MG63 (cell line): Measurements from ENCODE around the gene PLEKHH2. TPM values are rescaled to one million over a fixed set of nuclear protein-coding genes. Genes with fewer than 3 reads are reported as not detected.
A peak's percentile ranks its signal among the peaks of the same experiment; 100 is the strongest.

Source experiments
- DNase-seq: peaks from one replicate; pipeline ENCODE4 v3.0.0-alpha.2; 2020
- H3K27me3 ChIP-seq: fragments of 250-450 bp; sonication (Bioruptor Pico); 2 replicates; pipeline ENCODE4 v1.5.1; 2020; ENCODE audit warnings: mild to moderate bottlenecking, moderate library complexity
- H3K36me3 ChIP-seq: fragments of 250-450 bp; sonication (Bioruptor Pico); 2 replicates; pipeline ENCODE4 v1.5.1; 2020; ENCODE audit warnings: mild to moderate bottlenecking, moderate library complexity
- H3K4me3 ChIP-seq: fragments of 250-450 bp; sonication (Bioruptor Pico); 2 replicates; pipeline ENCODE4 v1.5.1; 2020; ENCODE audit warnings: mild to moderate bottlenecking, moderate library complexity
- H3K9me3 ChIP-seq: fragments of 250-450 bp; sonication (Bioruptor Pico); 2 replicates; pipeline ENCODE4 v1.5.1; 2020; ENCODE audit warnings: mild to moderate bottlenecking, moderate library complexity
- total RNA-seq: library from RNA; depleted of rRNA; stranded (reverse); fragments of >200 nt; shearing (Covaris generic); gene quantifications from 2 replicates; pipeline ENCODE4 v1.2.3, GENCODE V29; 2014; ENCODE audit warnings: low replicate concordance

The PLEKHH2 gene
- total RNA-seq, 1 experiment from 2014 or later = 1.2 TPM

GRCh38 chr2:43764086-43764705 is 127.1 kb downstream of the PLEKHH2 start:
- no peak for DNase-seq
- Histone ChIP-seq H3K4me3 (no peak overlapping the region), H3K27me3 (no peaks in the 10 kb centered on the region), H3K36me3 (no peaks in the 10 kb centered on the region), H3K9me3 (no peaks in the 10 kb centered on the region; the same call in 1 of the 2 replicates)

- no peaks in the 10 kb centered on the region; the same call in 1 of the 2 replicates for H3K9me3 ChIP-seq
- H3K27me3 ChIP-seq = no peaks in the 10 kb centered on the region
- H3K36me3 ChIP-seq = no peaks in the 10 kb centered on the region
- no peak for DNase-seq
- H3K4me3 ChIP-seq = no peak overlapping the region
These were observed 128.9 kb downstream of the PLEKHH2 start for GRCh38 chr2:43766006-43766405.

- Histone ChIP-seq H3K27me3 (no peaks in the 10 kb centered on the region), H3K36me3 (no peaks in the 10 kb centered on the region; the same call in 1 of the 2 replicates), H3K9me3 (no peaks in the 10 kb centered on the region), H3K4me3 (peak within 1 kb of the TSS; percentile 92)
- DNase-seq = peak; percentile 93
These were observed 137.0 kb downstream of the PLEKHH2 start, which contains the start of gene DYNC2LI1 for GRCh38 chr2:43773876-43774613. TSS of gene DYNC2LI1 (plus strand) at chr2:43774039. CDS start at chr2:43774139, 100 bp downstream.

- H3K9me3 ChIP-seq = no peaks in the 10 kb centered on the region
- no peaks in the 10 kb centered on the region; the same call in 1 of the 2 replicates for H3K36me3 ChIP-seq
- peak overlapping the region; percentile 92 for H3K4me3 ChIP-seq
- DNase-seq = no peak
- no peaks in the 10 kb centered on the region for H3K27me3 ChIP-seq
These were observed 137.6 kb downstream of the PLEKHH2 start for GRCh38 chr2:43774617-43775016.

GRCh38 chr2:43776324-43776723 is 139.3 kb downstream of the PLEKHH2 start:
- DNase-seq = no peak

GRCh38 chr2:43777306-43777926 is 140.4 kb downstream of the PLEKHH2 start:
- no peak for DNase-seq
- H3K36me3 ChIP-seq = no peaks in the 10 kb centered on the region; the same call in 1 of the 2 replicates
- H3K27me3 ChIP-seq = no peaks in the 10 kb centered on the region
- H3K4me3 ChIP-seq = no peak overlapping the region
- no peaks in the 10 kb centered on the region for H3K9me3 ChIP-seq

More at GRCh38 chr2:43776324-43776723, 139.3 kb downstream of the PLEKHH2 start:
- Histone ChIP-seq H3K36me3 (no peaks in the 10 kb centered on the region; the same call in 1 of the 2 replicates), H3K27me3 (no peaks in the 10 kb centered on the region), H3K9me3 (no peaks in the 10 kb centered on the region), H3K4me3 (no peak overlapping the region)

- Histone ChIP-seq H3K36me3 (no peaks in the 10 kb centered on the region; the same call in 1 of the 2 replicates), H3K4me3 (no peak overlapping the region), H3K27me3 (no peaks in the 10 kb centered on the region), H3K9me3 (no peaks in the 10 kb centered on the region)
- peak; percentile 67 for DNase-seq
These were observed 141.2 kb downstream of the PLEKHH2 start for GRCh38 chr2:43778233-43778632.

GRCh38 chr2:43787895-43788294 is 150.8 kb downstream of the PLEKHH2 start:
- Histone ChIP-seq H3K4me3 (no peak overlapping the region), H3K9me3 (no peaks in the 10 kb centered on the region), H3K27me3 (no peaks in the 10 kb centered on the region), H3K36me3 (no peaks in the 10 kb centered on the region; the same call in 1 of the 2 replicates)
- no peak for DNase-seq

GRCh38 chr2:43788646-43789045 is 151.6 kb downstream of the PLEKHH2 start:
- no peaks in the 10 kb centered on the region for H3K27me3 ChIP-seq
- H3K36me3 ChIP-seq = no peaks in the 10 kb centered on the region; the same call in 1 of the 2 replicates
- H3K9me3 ChIP-seq = no peaks in the 10 kb centered on the region
- no peak for DNase-seq
- H3K4me3 ChIP-seq = no peak overlapping the region

GRCh38 chr2:43790147-43790546 is 153.1 kb downstream of the PLEKHH2 start:
- DNase-seq = no peak
- no peaks in the 10 kb centered on the region for H3K9me3 ChIP-seq
- H3K4me3 ChIP-seq = no peak overlapping the region
- H3K27me3 ChIP-seq = no peaks in the 10 kb centered on the region
- H3K36me3 ChIP-seq = no peaks in the 10 kb centered on the region; the same call in 1 of the 2 replicates

- no peaks in the 10 kb centered on the region for H3K27me3 ChIP-seq
- no peaks in the 10 kb centered on the region for H3K9me3 ChIP-seq
- H3K36me3 ChIP-seq = no peaks in the 10 kb centered on the region; the same call in 1 of the 2 replicates
- no peak for DNase-seq
- H3K4me3 ChIP-seq = no peak overlapping the region
These were observed 154.1 kb downstream of the PLEKHH2 start for GRCh38 chr2:43791035-43791765.

GRCh38 chr2:43792653-43793052 is 155.6 kb downstream of the PLEKHH2 start:
- H3K4me3 ChIP-seq = no peak overlapping the region
- no peak for DNase-seq
- no peaks in the 10 kb centered on the region; the same call in 1 of the 2 replicates for H3K36me3 ChIP-seq
- H3K9me3 ChIP-seq = no peaks in the 10 kb centered on the region
- no peaks in the 10 kb centered on the region for H3K27me3 ChIP-seq

GRCh38 chr2:43794956-43795355 is 157.9 kb downstream of the PLEKHH2 start:
- Histone ChIP-seq H3K9me3 (no peaks in the 10 kb centered on the region), H3K27me3 (no peaks in the 10 kb centered on the region), H3K36me3 (no peaks in the 10 kb centered on the region; the same call in 1 of the 2 replicates), H3K4me3 (no peak overlapping the region)
- no peak for DNase-seq

- Histone ChIP-seq H3K9me3 (no peaks in the 10 kb centered on the region), H3K36me3 (no peaks in the 10 kb centered on the region; the same call in 1 of the 2 replicates), H3K27me3 (no peaks in the 10 kb centered on the region), H3K4me3 (no peak overlapping the region)
- no peak for DNase-seq
These were observed 159.1 kb downstream of the PLEKHH2 start for GRCh38 chr2:43796206-43796605.

GRCh38 chr2:43798300-43798699 is 161.2 kb downstream of the PLEKHH2 start:
- Histone ChIP-seq H3K27me3 (no peaks in the 10 kb centered on the region), H3K4me3 (no peak overlapping the region), H3K36me3 (no peaks in the 10 kb centered on the region), H3K9me3 (no peaks in the 10 kb centered on the region)
- no peak for DNase-seq

- no peak for DNase-seq
- H3K4me3 ChIP-seq = no peak overlapping the region
- H3K27me3 ChIP-seq = no peaks in the 10 kb centered on the region
- H3K9me3 ChIP-seq = no peaks in the 10 kb centered on the region
- no peaks in the 10 kb centered on the region for H3K36me3 ChIP-seq
These were observed 163.8 kb downstream of the PLEKHH2 start for GRCh38 chr2:43800894-43801293.
